Adipose tissue (tissue), 3 donors: ENCODE results near the gene NFE2L3. TPM values are rescaled to one million over a fixed set of nuclear protein-coding genes. Genes with fewer than 3 reads are reported as not detected.

Source experiments
- H3K27ac ChIP-seq: one replicate; pipeline ENCODE4 v1.5.1; 2013; ENCODE audit warnings: low read depth, low read length
- WGBS, 3 donors: extraction: QIAGEN DNeasy Blood & Tissue Kit; methylation state at CpG; one replicate each; pipeline ENCODE4 v1.1.7; 2013; 5-methylcytosine and 5-hydroxymethylcytosine counted together
- polyA plus RNA-seq, 3 donors: library from polyadenylated mRNA; stranded (reverse); fragments of 200-250 nt; gene quantifications; one replicate each; pipeline ENCODE4 v1.2.3, GENCODE V29; 2013
- donor health status: healthy with polysubstance abuse.
- donor health status: Bipolar disorder and iron deficiency.
- donor health status: healthy.

The NFE2L3 gene
- polyA plus RNA-seq, 3 donors = 1.3 to 1.9 (median 1.8) TPM

GRCh38 chr7:26203016-26203415, 51.0 kb downstream of the NFE2L3 start:
- no peak overlapping the region for H3K27ac ChIP-seq
- WGBS, 3 donors = 6 to 8% (median 6%) methylated on average over 2 of the region's 2 CpGs

GRCh38 chr7:26208040-26208439, 56.0 kb downstream of the NFE2L3 start:
- 57 to 79% (median 63%) methylated on average over 5 of the region's 5 CpGs for WGBS, 3 donors
- H3K27ac ChIP-seq = no peak overlapping the region

GRCh38 chr7:26212921-26213718, 61.1 kb downstream of the NFE2L3 start:
- 91 to 95% (median 94%) methylated on average over 2 of the region's 2 CpGs for WGBS, 3 donors

GRCh38 chr7:26213807-26214515, 62.0 kb downstream of the NFE2L3 start:
- WGBS, 3 donors = 67 to 83% (median 73%) methylated on average over 5 of the region's 5 CpGs
- no peak overlapping the region for H3K27ac ChIP-seq

More at GRCh38 chr7:26212921-26213718, 61.1 kb downstream of the NFE2L3 start:
- no peak overlapping the region for H3K27ac ChIP-seq

- WGBS, 3 donors = 64 to 78% (median 65%) methylated on average over 2 of the region's 2 CpGs
Observed at GRCh38 chr7:26216049-26216448, 64.1 kb downstream of the NFE2L3 start.

GRCh38 chr7:26224359-26224758, 72.4 kb downstream of the NFE2L3 start:
- 68 to 83% (median 81%) methylated on average over 5 of the region's 5 CpGs for WGBS, 3 donors
- no peak overlapping the region for H3K27ac ChIP-seq

More at GRCh38 chr7:26216049-26216448, 64.1 kb downstream of the NFE2L3 start:
- H3K27ac ChIP-seq = no peak overlapping the region

- WGBS, 3 donors = 97 to 99% (median 98%) methylated on average over 2 of the region's 2 CpGs
Observed at GRCh38 chr7:26227987-26228386, 76.0 kb downstream of the NFE2L3 start.

GRCh38 chr7:26233902-26234511, 82.0 kb downstream of the NFE2L3 start:
- H3K27ac ChIP-seq = no peak overlapping the region
- 59 to 76% (median 63%) methylated on average over 5 of the region's 5 CpGs for WGBS, 3 donors

More at GRCh38 chr7:26227987-26228386, 76.0 kb downstream of the NFE2L3 start:
- H3K27ac ChIP-seq = no peak overlapping the region

Other genes with a start within 250 kb of the NFE2L3 start
- gene HNRNPA2B1, start 48.5 kb downstream of the NFE2L3 start, polyA plus RNA-seq = 100 to 1,000 TPM; 207 to 539 (median 519) TPM
- 100 to 1,000 TPM in 1 of 3 donors, 10 to 100 TPM in 2; 37.3 to 132 (median 89.6) TPM for gene CBX3, start 49.5 kb downstream of the NFE2L3 start, polyA plus RNA-seq
- gene SNX10, start 139.7 kb downstream of the NFE2L3 start, polyA plus RNA-seq = 10 to 100 TPM in 2 of 3 donors, 1 to 10 TPM in 1; 4.6 to 18.2 (median 16.1) TPM